ENCODE data around the gene IL15.

- TF ChIP-seq CTCF (IDR thresholded peaks at IDR 0.05) (no peak), POLR2A (IDR thresholded peaks at IDR 0.05) (no peak)
These were observed 48.5 kb upstream of the IL15 start for GRCh38 chr4:141587897-141588296.
